Dedifferentiated amniotic fluid mesenchymal stem cell (primary cell): ENCODE measurements around the gene ZSCAN29.
"Not testable (repeated sequence)": the region's sequence is repeated elsewhere in the genome, so short reads cannot be mapped to it uniquely, and the experiment has no call there.

Experiments used
- DNase-seq: peaks from one replicate; pipeline ENCODE4 v3.0.0-alpha.2; 2016; ENCODE audit errors: extremely low spot score

Gene ZSCAN29

DNA sequence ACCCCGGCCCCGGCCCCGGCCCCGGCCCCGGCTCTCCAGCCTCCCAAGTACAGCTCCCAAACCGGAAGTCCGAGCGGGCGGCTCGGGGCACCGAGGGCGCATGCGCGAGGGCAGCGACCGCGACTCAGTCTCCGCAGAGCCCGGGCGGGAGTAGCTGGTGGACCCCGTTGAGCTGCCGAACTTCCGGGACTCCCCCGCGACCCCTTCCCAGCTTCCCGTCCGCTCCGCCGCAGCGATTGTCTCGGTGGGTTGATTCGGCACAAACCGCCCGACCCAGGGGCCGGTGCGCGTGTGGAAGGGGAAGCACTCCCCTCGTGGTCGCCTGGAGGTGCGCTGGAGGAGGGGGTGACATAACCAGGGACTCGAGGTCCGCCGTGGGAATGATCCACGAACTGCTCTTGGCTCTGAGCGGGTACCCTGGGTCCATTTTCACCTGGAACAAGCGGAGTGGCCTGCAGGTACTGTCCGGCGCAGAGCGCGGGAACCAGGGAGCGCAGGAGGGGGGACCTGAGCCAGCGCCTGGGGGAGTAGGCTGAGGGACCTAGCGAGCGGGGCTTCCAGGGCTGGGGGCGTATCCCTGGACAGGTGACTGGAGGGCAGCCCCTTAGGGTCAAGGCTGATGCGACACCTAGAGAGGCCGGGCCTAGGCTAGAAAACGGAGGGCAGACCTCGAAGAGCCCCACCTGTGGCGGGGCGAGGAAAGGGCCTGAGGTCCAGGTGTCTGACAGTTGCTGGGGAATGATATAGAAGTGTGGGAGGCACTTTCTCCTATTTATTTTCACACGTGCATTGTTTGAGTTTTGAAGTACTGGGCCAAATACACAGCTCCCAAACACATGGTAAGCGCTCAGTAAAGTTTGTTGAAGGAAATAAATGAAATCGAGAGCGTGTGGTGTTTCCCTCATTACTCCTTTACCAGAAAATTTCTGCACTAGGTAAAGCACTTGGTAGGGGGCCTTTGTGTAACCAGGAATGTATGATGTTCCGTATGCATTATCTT lies at the start of gene ZSCAN29, which contains the start of gene TUBGCP4:
ZSCAN29 (minus strand) TSS at position 69 of the 1,000 bp plus-strand sequence. CDS start 1,130 bp downstream, outside the sequence.
TUBGCP4 (plus strand) TSS at position 127 of the 1,000 bp plus-strand sequence; CDS start at position 381, 254 bp downstream.
- DNase-seq = peak; percentile 65

DNA sequence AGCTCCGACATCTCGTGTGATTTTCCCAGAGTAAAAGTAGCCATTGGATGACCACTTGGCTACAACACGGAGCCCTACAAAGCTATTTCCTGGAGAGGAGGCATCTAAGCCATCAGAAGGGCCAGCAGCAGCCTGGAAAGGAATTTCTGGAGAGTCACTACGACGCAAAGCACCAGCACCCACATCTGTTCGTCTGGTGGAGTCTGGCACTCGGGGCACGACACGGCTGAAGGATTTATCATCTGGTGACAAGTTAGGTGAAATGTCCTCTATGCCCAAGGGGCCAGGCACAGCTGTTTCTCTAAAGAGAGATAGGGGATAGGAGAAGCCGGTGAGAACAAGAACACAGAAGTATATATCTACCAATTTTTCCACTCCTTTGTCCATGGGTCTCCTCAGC lies 49.6 kb upstream of the ZSCAN29 start:
- DNase-seq = no peak

DNA sequence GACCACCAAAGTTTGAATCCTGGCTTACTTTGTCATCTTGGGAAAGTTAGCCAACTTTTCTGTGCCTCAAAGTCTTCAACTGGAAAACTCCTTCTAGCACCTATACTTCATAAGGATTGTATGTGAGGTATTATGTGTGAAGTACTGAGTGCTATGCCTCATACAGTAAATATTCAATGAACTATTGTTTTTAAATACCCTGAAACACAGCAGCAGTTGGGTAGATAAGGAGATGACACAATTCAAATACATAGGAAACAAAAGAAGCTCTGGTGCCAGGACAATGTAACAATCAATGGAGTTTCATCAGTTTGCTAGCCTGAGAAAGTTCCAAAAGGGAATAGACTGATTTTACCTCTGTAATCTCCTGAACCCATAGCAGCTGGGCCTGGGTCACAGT lies 43.4 kb upstream of the ZSCAN29 start:
- no peak for DNase-seq

DNA sequence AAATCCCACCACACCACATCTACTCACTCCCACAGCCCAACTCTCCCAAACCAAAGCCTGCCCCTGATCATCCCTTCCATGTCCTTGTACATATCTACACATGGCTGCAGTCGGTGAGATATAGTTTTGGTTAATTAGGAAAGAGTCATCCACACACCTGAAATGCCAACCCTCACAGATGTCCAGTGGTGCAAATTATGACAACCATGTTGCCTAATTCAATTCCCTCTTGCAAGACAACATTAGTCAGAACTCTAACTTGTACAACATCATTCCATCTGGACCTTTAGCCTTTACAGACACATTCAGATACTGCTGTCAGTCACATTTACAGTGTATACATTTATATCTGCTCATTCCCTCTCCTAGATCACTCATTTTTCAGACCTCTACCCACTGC lies 41.3 kb upstream of the ZSCAN29 start:
- DNase-seq = no peak

DNA sequence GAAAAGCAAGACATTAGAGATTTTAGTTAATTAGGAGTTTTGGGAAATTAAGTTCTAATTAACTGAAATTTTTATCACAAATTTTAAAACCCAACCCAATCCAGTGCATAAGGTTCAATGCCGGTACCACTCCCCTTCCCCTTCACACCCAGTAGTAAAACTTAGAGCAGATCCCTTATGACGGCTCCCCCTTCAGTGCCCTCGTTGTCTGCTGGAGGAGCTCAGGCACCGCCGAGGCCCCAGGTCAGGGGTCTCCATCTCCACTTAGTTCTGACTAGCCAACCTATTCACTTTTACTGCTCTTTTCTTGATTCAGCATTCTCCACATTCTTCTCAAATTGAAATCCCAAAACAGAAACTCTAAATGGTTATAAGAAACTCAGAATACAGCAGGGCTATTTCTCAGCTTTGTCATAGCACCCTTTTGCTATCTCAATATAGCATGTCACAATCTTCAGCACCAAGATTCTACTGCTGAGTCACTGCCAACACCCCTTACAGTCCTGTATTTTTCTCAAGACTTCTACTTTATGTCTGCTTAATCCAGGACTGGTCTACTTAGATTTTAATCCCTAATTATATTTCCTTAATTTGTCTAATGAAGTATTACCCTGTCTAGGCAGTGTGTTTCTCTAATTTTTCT lies 39.9 kb upstream of the ZSCAN29 start:
- DNase-seq = peak; percentile 21

DNA sequence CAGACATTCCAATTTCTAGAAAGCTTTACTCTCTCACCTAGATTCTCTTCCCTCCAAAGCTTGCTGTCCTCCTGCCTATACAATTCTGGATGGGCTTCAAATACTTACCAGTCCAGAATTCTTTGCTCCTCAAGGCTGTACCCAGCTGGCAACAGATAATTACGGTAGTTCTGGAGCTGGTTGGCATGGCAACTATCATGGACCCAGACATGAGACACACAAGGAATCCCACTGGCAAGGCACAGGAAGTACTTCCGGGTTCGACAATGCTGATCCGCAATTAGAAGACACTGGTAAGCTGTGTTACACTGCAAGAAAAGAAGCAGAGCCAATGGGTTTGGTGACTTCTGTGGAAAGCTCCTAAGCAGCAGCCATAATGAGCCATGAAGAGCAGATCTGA lies 37.9 kb upstream of the ZSCAN29 start:
- no peak for DNase-seq

DNA sequence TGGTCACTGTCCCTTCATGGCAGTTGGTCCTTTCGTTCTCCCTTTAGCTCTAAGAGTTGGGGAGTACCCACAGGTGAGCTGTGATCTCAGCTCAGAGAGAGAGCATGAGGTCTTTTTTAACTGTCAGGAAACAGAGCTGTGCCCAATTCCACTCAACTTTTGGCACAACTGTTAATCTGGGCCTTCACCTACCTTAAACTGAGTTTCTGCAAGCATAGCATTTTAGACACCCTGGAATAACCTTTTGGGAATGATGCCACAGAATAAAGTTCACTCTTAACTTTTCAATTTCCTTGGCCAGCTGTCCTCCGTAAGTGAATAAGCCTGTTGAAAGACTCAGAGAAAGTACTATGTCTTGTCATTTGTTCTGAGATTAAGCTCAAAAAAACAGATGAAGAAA lies 36.0 kb upstream of the ZSCAN29 start:
- no peak for DNase-seq

DNA sequence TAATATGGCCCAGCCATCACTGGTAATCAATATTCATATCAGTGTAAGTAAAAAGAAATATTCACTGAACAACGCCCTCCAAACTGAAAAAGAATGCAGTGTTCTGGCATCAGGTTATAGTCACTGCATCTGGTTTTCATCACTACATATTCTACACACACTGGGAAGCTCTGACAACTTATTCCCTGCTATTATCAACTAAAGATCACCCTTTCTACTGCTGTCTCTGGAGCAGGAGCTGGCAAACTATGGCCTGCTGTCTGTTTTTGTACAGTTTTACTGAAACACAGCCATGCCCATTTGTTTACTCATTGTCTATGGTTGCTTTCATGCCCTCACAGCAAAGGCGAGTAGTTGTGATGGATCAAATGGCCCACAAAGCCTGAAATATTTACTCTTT lies 35.3 kb upstream of the ZSCAN29 start:
- no peak for DNase-seq

DNA sequence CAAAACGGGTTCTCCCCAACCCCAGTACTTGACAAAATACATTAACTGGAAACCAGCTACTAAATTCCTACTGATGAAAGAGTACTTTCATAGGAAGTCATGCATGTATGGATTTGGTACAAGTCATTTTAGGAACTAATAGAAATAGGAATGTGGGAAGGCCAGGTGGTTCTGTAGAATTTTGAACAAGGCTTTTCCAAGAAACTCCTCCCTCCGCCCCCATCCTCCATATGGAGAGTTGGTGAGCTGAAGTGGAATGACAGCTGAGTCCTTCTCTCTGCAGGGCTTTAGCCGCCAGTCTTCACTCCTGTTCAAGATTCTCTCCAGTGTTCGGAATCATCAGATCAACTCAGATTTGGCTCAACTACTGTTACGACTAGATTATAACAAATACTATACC lies 33.3 kb upstream of the ZSCAN29 start:
- DNase-seq = no peak

DNA sequence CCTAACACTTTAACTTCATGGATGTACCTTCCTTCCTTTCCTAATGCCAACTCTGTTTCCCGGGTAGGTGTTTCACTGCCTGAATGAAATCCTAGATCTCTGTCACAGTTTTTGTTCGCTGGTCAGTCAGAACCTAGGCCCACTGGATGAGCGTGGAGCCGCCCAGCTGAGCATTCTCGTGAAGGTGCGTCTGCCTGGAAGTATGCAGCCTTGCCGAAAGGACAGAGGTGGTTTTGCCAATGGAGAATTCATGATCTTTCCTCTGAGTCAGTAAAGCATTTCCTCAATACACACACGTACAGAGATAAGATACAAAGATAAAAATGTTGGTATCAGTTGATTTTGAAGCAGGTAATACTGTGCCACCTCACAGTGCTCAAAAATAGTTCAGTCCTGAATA lies 32.8 kb upstream of the ZSCAN29 start:
- DNase-seq = no peak

DNA sequence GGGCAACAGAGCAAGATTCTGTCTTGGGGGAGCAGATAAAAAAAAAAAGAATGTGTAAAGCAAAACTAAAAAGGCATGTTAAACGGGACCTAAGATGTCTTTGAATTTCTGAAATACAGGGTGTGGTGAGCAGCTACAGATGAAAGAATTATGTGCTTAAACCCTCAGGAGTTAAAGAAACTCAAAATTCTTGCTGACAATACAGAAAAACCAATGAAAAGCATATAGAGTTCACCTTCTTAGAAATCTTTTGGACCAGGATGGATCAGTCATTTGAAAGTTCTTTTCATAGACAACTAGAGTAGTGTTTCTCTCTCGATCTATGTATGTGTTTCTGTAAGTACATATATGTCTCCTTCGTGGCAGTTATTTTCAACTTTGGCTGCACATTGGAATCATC lies 31.4 kb upstream of the ZSCAN29 start:
- no peak for DNase-seq

DNA sequence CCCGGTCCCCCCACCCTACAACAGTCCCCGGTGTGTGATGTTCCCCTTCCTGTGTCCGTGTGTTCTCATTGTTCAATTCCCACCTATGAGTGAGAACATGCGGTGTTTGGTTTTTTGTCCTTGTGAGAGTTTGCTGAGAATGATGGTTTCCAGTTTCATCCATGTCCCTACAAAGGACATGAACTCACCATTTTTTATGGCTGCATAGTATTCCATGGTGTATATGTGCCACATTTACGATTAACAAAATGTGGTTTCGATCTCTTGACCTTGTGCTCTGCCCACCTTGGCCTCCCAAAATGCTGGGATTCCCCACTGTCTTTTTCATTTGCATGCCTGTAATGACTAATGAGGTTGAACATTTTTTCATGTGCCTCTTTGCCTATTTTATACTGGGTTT lies 22.7 kb upstream of the ZSCAN29 start:
- DNase-seq = not testable (repeated sequence)

DNA sequence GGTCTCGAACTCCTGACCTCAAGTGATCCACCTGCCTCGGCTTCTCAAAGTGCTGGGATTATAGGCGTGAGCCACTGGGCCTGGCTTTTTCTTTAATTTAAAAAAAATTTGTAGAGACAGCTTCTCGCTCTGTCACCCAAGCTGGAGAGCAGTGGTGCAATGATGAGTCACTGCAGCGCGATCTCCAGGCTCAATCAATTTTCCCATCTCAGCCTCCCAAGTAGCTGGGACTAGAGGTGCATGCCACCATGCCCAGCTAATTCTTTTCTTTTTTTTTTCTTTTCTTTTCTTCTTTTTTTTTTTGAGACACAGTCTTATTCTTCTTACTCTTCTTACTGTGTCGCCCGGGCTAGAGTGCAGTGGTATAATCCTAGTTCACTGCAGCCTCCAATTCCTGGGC lies 19.9 kb upstream of the ZSCAN29 start:
- DNase-seq = no peak

DNA sequence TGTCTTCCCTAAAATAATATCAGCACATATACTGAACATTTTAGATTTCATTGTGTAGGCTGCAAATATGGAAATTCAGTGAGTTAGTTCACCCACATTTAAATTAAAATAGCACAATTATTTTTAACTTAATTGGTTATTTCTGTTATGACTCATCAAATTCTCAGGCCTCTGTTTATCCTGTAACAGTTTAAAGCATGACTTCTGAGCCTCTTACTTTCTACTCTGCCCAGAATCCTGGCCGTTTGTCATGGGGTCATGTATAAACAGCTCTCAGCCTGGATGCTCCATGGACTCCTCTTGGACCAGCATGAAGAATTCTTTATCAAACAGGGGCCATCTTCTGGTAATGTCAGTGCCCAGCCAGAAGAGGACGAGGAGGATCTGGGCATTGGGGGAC lies 12.2 kb upstream of the ZSCAN29 start:
- DNase-seq = no peak

DNA sequence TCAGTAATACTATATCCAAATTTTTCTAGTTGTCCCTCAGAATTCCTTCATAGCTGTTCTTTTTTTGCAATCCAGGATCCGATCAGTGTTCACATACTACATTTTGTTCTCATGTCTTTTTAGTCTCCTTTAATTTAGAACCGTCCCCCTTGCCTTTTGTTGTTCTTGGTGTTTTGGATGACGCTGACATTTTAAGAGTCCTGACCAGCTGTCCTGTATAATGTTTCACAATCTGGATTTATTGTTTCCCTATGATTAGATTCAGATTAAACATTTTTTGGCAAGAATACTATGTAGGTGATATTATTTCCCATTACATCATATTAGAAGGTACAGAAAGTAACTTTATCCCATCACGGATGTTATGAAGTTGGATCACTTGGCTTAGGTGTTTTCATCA lies 11.5 kb upstream of the ZSCAN29 start:
- DNase-seq = no peak

DNA sequence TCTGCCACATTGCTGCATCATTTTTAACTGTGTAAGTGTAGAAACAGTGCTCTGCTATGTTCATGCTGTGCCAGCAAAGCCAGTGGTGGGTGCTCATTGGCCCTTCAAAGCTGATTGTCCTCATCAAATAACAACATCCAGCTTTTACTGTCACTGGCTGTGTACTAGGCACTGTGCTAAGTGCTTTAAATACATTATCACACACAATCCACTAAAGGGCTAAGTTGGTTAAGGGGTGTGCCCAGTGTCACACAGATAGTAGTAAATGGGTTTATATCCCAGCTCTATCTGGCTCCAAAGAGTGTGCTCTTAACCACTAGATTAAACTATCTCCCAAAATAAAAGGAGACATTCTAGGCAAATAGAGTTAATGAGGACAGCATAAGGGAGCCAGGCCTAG lies 7.8 kb upstream of the ZSCAN29 start:
- no peak for DNase-seq

DNA sequence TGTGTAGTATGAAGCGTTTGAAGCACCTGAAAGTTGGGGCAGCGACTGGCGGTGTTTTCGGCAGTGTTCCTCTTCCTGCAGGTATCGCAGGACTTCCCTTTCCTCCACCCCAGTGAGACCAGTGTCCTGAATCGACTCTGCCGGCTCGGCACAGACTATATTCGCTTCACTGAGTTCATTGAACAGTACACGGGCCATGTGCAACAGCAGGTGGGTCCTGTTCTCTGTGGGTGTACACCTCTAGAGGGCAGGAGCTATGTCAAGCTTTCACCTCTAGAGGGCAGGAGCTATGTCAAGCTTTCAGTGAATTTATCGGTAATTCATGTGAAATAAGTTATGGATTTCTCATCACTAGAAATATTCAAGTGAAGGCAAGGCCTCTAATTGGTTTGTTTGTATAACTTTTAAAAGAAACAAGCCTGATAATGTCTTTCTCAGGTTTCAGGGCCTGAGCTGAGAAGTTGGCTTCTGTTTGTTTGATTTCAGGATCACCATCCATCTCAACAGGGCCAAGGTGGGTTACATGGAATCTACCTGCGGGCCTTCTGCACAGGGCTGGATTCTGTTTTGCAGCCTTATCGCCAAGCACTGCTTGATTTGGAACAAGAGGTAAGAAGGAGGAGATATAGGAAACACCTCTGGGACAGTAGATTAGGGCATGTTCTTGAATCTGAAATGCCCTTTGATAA lies 5.3 kb upstream of the ZSCAN29 start:
- DNase-seq = peak; percentile 29

DNA sequence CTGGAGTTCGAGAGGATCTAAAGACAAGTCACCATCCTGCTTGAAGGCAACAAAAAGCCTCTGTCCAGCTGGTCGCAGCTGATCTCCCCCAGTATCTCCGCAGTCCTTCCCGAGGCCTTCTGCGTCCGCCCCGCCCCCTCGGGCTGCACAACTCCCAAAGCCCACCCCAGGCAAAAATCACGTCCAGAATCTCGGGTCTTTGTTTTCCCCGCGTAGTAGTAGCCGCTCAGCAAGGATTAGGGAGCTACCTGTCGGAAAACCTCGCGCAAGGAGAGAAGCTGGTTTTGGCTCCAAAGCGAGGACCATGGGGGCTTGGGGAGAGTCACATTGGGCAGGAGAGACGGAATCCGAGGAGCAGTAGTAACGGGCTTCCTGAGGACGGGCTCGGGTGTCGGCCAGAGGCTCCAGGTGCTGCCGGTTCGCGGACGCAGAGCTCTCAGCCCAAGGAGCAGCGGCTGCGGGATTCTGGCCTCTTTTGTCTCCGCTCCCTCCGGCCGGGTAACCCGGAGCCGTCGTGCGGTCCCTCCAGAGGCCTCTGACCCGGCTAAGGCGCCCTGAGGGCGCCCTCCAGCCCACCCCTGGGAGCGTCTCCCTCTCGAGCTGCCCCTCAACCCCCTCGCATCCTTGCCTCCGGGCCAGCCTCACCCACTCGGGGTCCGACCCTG lies 401 bp downstream of the ZSCAN29 start:
- DNase-seq = no peak

DNA sequence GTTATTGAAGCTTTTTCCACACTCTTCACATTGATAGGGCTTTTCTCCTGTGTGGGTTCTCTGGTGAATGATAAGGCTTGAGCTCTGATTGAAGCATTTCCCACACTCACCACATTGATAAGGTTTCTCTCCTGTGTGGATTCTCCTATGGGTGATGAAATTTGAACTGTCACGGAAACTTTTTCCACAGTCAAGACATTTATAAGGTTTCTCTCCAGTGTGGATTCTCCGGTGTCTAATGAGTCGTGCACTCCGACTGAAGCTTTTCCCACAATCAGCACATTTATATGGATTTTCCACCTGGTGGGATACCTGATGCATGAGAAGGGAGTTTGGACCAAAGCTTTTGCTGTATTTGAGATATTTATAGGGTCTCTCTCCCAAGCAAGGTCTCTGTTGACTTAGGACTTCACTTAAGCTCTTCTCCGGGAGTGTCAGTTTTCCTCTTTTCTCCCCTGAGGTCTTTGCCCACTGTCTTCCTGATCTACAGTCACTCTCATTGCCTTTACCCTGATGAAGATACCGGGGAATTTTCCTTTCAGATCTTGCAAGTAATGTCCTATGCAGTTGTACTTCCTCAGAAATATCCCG lies 9.4 kb downstream of the ZSCAN29 start:
- DNase-seq = no peak

DNA sequence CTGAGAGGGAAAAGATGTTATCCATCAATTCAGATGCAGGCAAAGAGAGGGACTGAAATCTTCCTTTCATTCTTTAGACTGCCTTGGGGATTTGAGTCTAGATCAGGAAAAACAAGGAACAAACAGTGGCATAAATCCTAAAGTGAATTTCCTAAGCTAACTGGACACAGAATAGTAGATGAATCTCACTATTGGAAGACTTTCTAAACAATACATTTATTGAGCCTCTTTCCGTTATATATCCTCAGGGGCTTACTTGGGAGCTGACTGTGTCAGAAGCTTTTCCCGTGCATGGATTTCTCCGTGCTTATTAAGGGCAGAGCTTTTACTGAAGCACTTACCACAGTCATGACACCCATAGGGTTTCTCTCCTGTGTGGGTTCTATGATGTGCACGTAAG lies 10.0 kb downstream of the ZSCAN29 start:
- DNase-seq = no peak

DNA sequence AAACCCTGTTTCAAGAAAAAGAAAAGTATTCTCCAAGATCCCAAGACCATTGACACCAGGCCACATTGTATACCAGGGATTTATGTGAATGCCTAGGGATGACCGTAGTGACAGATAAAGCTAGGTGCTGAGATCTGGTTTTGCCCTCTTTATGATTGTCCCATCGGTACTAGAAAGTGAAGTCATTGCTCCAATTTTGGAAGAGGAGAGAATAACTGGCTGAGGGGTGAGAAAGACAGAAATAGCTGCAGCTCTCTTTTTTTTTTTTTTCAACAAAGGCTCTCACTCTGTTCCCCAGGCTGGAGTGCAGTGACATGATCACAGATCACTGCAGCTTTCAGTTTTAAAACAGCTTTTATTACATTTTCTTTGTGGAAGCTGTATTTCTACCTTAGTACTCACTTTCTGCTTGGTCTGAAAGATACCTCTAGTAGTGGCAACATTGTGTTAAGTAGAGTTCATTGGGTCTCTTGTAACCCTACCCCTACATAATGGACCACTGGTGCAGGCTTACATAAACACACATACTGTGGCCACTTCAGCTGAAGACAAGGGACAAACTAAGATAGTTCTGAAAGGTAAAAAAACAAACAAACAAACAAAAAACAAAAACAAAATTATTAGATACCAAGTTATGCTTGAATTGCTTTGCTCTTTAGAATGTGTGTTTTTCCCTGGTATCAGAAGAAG lies 18.0 kb downstream of the ZSCAN29 start:
- no peak for DNase-seq
